ENCODE results near the gene TAC4. TPM values are rescaled to one million over a fixed set of nuclear protein-coding genes. Genes with fewer than 3 reads are reported as not detected.

The TAC4 gene
- total RNA-seq, 1 donor from 2014 or later = not detected

- Mint-ChIP-seq H3K27ac (ENCODE audit: unreplicated experiment) (no peak overlapping the region), H3K27me3 (ENCODE audit: low read depth) (no peaks in the 10 kb centered on the region), H3K36me3 (ENCODE audit: low read depth) (peaks cover 9% of the 10 kb centered on the region), H3K4me3 (no peak overlapping the region), H3K9me3 (no peaks in the 10 kb centered on the region), H3K4me1 (peaks cover 7% of the 10 kb centered on the region)
- no peak for TF ChIP-seq CTCF (conservative IDR thresholded peaks at IDR 0.05)
- DNase-seq (ENCODE audit: low read depth, low spot score) = no peak
Measured at GRCh38 chr17:49809056-49809455, 38.8 kb downstream of the TAC4 start.

GRCh38 chr17:49798738-49799137 lies 49.1 kb downstream of the TAC4 start:
- Mint-ChIP-seq H3K4me1 (no peaks in the 10 kb centered on the region), H3K27ac (ENCODE audit: unreplicated experiment) (no peak overlapping the region)

GRCh38 chr17:49798182-49798581 lies 49.7 kb downstream of the TAC4 start:
- no peaks in the 10 kb centered on the region for H3K27me3 Mint-ChIP-seq (ENCODE audit: low read depth)
- no peak overlapping the region for H3K4me3 Mint-ChIP-seq
- no peaks in the 10 kb centered on the region for H3K4me1 Mint-ChIP-seq
- H3K9me3 Mint-ChIP-seq = no peaks in the 10 kb centered on the region
- peaks cover 15% of the 10 kb centered on the region for H3K36me3 Mint-ChIP-seq (ENCODE audit: low read depth)
- TF ChIP-seq CTCF (conservative IDR thresholded peaks at IDR 0.05) = no peak
- DNase-seq (ENCODE audit: low read depth, low spot score) = no peak
- H3K27ac Mint-ChIP-seq (ENCODE audit: unreplicated experiment) = no peak overlapping the region

More at GRCh38 chr17:49798738-49799137, 49.1 kb downstream of the TAC4 start:
- TF ChIP-seq CTCF (conservative IDR thresholded peaks at IDR 0.05) = no peak
- Mint-ChIP-seq H3K9me3 (no peaks in the 10 kb centered on the region), H3K36me3 (ENCODE audit: low read depth) (peaks cover 15% of the 10 kb centered on the region), H3K4me3 (no peak overlapping the region), H3K27me3 (ENCODE audit: low read depth) (no peaks in the 10 kb centered on the region)
- DNase-seq (ENCODE audit: low read depth, low spot score) = no peak

GRCh38 chr17:49795372-49795771 lies 52.5 kb downstream of the TAC4 start:
- Mint-ChIP-seq H3K9me3 (no peaks in the 10 kb centered on the region), H3K27me3 (ENCODE audit: low read depth) (no peaks in the 10 kb centered on the region), H3K27ac (ENCODE audit: unreplicated experiment) (no peak overlapping the region), H3K4me1 (peaks cover 4% of the 10 kb centered on the region), H3K36me3 (ENCODE audit: low read depth) (peaks cover 7% of the 10 kb centered on the region), H3K4me3 (no peak overlapping the region)
- DNase-seq (ENCODE audit: low read depth, low spot score) = no peak
- TF ChIP-seq CTCF (conservative IDR thresholded peaks at IDR 0.05) = no peak

- Mint-ChIP-seq H3K27me3 (ENCODE audit: low read depth) (no peaks in the 10 kb centered on the region), H3K4me3 (peak overlapping the region; percentile 19), H3K36me3 (ENCODE audit: low read depth) (peaks cover 4% of the 10 kb centered on the region), H3K9me3 (no peaks in the 10 kb centered on the region), H3K4me1 (peaks cover 20% of the 10 kb centered on the region), H3K27ac (ENCODE audit: unreplicated experiment) (no peak overlapping the region)
- no peak for TF ChIP-seq CTCF (conservative IDR thresholded peaks at IDR 0.05)
- no peak for DNase-seq (ENCODE audit: low read depth, low spot score)
Measured at GRCh38 chr17:49793309-49793708, 54.6 kb downstream of the TAC4 start.

- DNase-seq (ENCODE audit: low read depth, low spot score) = no peak
- Mint-ChIP-seq H3K27me3 (ENCODE audit: low read depth) (no peaks in the 10 kb centered on the region), H3K36me3 (ENCODE audit: low read depth) (no peaks in the 10 kb centered on the region), H3K27ac (ENCODE audit: unreplicated experiment) (no peak overlapping the region), H3K9me3 (no peaks in the 10 kb centered on the region), H3K4me1 (peaks cover 35% of the 10 kb centered on the region), H3K4me3 (peak overlapping the region; percentile 93)
- no peak for TF ChIP-seq CTCF (conservative IDR thresholded peaks at IDR 0.05)
Measured at GRCh38 chr17:49789243-49789578, 58.7 kb downstream of the TAC4 start.

Measured in neural crest cell (in vitro differentiated cells).